ENCODE results near the gene NEK4. TPM values are rescaled to one million over a fixed set of nuclear protein-coding genes. Genes with fewer than 3 reads are reported as not detected.

NEK4 gene
- total and polyA plus RNA-seq, 2 of the 13 experiments (the other 11 are each of a cell fraction or from before 2014, with no cell fraction given), result 16.5 to 38.0 TPM

- TF ChIP-seq NR2C2 (CRISPR knock-in tag; IDR thresholded peaks at IDR 0.05; ENCODE audit: borderline replicate concordance) (no peak), CHCHD3 (CRISPR knock-in tag; IDR thresholded peaks at IDR 0.05) (no peak), PAXIP1 (CRISPR knock-in tag; conservative IDR thresholded peaks at IDR 0.05) (peak; percentile 60), ZFY (CRISPR knock-in tag; IDR thresholded peaks at IDR 0.05) (no peak), PATZ1 (CRISPR knock-in tag; IDR thresholded peaks at IDR 0.05) (peak; percentile 64), CSRNP1 (CRISPR knock-in tag; IDR thresholded peaks at IDR 0.05) (no peak), ZMYM2 (CRISPR knock-in tag; IDR thresholded peaks at IDR 0.05) (peak; percentile 60; the same call in 1 of the 2 replicates), PHB2 (IDR thresholded peaks at IDR 0.05; ENCODE audit: partially characterized antibody) (no peak), ZMYM4 (CRISPR knock-in tag; IDR thresholded peaks at IDR 0.05) (peak; percentile 39; the same call in 1 of the 2 replicates), NFIB (CRISPR knock-in tag; IDR thresholded peaks at IDR 0.05; ENCODE audit: borderline replicate concordance) (0 out of 2 replicates have a peak, but pooled peaks have one; percentile 51), ELF1 (CRISPR knock-in tag; IDR thresholded peaks at IDR 0.05) (peak; percentile 34; the same call in 1 of the 2 replicates), SUZ12 (IDR thresholded peaks at IDR 0.05; ENCODE audit: low read depth, low read length) (no peak), PHF5A (CRISPR knock-in tag; IDR thresholded peaks at IDR 0.05; ENCODE audit: low read depth, unreplicated experiment) (no peak), CEBPG (CRISPR knock-in tag; IDR thresholded peaks at IDR 0.05) (peak; percentile 64; the same call in 1 of the 2 replicates), KLF12 (CRISPR knock-in tag; IDR thresholded peaks at IDR 0.05; ENCODE audit: borderline replicate concordance) (no peak), ZNF205 (CRISPR knock-in tag; IDR thresholded peaks at IDR 0.05) (0 out of 2 replicates have a peak, but pooled peaks have one; percentile 78)
- TF ChIP-seq, protein P1, sequence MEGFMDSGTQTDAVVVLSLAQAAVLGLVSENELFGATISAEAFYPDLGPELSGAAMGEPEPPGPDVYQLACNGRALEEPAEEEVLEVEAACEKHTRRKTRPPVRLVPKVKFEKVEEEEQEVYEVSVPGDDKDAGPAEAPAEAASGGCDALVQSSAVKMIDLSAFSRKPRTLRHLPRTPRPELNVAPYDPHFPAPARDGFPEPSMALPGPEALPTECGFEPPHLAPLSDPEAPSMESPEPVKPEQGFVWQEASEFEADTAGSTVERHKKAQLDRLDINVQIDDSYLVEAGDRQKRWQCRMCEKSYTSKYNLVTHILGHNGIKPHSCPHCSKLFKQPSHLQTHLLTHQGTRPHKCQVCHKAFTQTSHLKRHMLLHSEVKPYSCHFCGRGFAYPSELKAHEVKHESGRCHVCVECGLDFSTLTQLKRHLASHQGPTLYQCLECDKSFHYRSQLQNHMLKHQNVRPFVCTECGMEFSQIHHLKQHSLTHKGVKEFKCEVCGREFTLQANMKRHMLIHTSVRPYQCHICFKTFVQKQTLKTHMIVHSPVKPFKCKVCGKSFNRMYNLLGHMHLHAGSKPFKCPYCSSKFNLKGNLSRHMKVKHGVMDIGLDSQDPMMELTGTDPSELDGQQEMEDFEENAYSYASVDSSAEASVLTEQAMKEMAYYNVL (CRISPR knock-in tag; IDR thresholded peaks at IDR 0.05; ENCODE audit: borderline replicate concordance), result no peak
- TF ChIP-seq, protein P2, sequence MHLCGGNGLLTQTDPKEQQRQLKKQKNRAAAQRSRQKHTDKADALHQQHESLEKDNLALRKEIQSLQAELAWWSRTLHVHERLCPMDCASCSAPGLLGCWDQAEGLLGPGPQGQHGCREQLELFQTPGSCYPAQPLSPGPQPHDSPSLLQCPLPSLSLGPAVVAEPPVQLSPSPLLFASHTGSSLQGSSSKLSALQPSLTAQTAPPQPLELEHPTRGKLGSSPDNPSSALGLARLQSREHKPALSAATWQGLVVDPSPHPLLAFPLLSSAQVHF (CRISPR knock-in tag; IDR thresholded peaks at IDR 0.05), result no peak
These were observed 40.8 kb upstream of the NEK4 start (continued) for GRCh38 chr3:52811452-52812011.

Measured in HepG2 (cell line).